Prostate gland (tissue), 2 donors: ENCODE data around the gene GCLM.

ENCODE experiments used
- CTCF ChIP-seq, 4 experiments: fragments of 200-600 bp in 2 of 4; fragments of 450-650 bp in 2 of 4; sonication (generic) in 2 of 4; IDR thresholded peaks; 1 replicate in 3 of 4; 2 replicates in 1 of 4; pipeline ENCODE4 v1.5.1; 2016 to 2019; ENCODE audit warnings: antibody characterized with exemption in 4 of 4, mild to moderate bottlenecking in 2 of 4, moderate library complexity in 2 of 4
- POLR2A ChIP-seq: fragments of 450-650 bp; IDR thresholded peaks from one replicate; pipeline ENCODE4 v1.6.1; 2016; ENCODE audit warnings: antibody characterized with exemption, mild to moderate bottlenecking

- no peak for TF ChIP-seq CTCF (IDR thresholded peaks at IDR 0.05)
- no peak for TF ChIP-seq POLR2A
Observed at GRCh38 chr1:93905734-93906133, 3.5 kb downstream of the GCLM start.
